WERI-Rb-1 (cell line): ENCODE measurements around the gene CCRL2.
A peak's percentile ranks its signal among the peaks of the same experiment; 100 is the strongest.

Experiments used
- DNase-seq: peaks from one replicate; pipeline ENCODE4 v3.0.0-alpha.2; 2020
- H3K27ac ChIP-seq: fragments of 250-450 bp; sonication (Bioruptor Pico); 2 replicates; pipeline ENCODE4 v1.5.1; 2020; ENCODE audit warnings: mild to moderate bottlenecking, moderate library complexity
- H3K27me3 ChIP-seq: fragments of 250-450 bp; sonication (Bioruptor Pico); 2 replicates; pipeline ENCODE4 v1.5.1; 2021; ENCODE audit warnings: mild to moderate bottlenecking, low read depth, moderate library complexity; ENCODE audit not compliant: insufficient read depth, severe bottlenecking
- H3K36me3 ChIP-seq: fragments of 250-450 bp; sonication (Bioruptor Pico); 2 replicates; pipeline ENCODE4 v1.5.1; 2020; ENCODE audit warnings: mild to moderate bottlenecking, moderate library complexity
- H3K4me3 ChIP-seq: 2 replicates; pipeline ENCODE4 v1.5.1; 2011; ENCODE audit warnings: low read depth, mild to moderate bottlenecking, control low read depth, low read length
- H3K9me3 ChIP-seq: fragments of 250-450 bp; sonication (Bioruptor Pico); 2 replicates; pipeline ENCODE4 v1.5.1; 2021; ENCODE audit warnings: mild to moderate bottlenecking, moderate library complexity; ENCODE audit not compliant: severe bottlenecking
- TF ChIP-seq, protein P1 (sequence below): IDR thresholded peaks from 2 replicates; pipeline ENCODE4 v1.5.1; 2011; ENCODE audit warnings: low read depth, mild to moderate bottlenecking, control low read depth, inconsistent platforms, low read length

The CCRL2 gene

DNA sequence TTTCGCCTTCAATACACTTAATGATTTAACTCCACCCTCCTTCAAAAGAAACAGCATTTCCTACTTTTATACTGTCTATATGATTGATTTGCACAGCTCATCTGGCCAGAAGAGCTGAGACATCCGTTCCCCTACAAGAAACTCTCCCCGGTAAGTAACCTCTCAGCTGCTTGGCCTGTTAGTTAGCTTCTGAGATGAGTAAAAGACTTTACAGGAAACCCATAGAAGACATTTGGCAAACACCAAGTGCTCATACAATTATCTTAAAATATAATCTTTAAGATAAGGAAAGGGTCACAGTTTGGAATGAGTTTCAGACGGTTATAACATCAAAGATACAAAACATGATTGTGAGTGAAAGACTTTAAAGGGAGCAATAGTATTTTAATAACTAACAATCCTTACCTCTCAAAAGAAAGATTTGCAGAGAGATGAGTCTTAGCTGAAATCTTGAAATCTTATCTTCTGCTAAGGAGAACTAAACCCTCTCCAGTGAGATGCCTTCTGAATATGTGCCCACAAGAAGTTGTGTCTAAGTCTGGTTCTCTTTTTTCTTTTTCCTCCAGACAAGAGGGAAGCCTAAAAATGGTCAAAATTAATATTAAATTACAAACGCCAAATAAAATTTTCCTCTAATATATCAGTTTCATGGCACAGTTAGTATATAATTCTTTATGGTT is 36.1 kb upstream of the CCRL2 start, which contains the start of gene CCR5:
CCR5 (plus strand) TSS at position 108 of the 680 bp plus-strand sequence. CDS start 1,957 bp downstream, outside the sequence.
- no peaks in the 10 kb centered on the region for H3K9me3 ChIP-seq
- H3K36me3 ChIP-seq, result no peaks in the 10 kb centered on the region
- no peak within 1 kb of the TSS for H3K27ac ChIP-seq
- TF ChIP-seq, protein P1, sequence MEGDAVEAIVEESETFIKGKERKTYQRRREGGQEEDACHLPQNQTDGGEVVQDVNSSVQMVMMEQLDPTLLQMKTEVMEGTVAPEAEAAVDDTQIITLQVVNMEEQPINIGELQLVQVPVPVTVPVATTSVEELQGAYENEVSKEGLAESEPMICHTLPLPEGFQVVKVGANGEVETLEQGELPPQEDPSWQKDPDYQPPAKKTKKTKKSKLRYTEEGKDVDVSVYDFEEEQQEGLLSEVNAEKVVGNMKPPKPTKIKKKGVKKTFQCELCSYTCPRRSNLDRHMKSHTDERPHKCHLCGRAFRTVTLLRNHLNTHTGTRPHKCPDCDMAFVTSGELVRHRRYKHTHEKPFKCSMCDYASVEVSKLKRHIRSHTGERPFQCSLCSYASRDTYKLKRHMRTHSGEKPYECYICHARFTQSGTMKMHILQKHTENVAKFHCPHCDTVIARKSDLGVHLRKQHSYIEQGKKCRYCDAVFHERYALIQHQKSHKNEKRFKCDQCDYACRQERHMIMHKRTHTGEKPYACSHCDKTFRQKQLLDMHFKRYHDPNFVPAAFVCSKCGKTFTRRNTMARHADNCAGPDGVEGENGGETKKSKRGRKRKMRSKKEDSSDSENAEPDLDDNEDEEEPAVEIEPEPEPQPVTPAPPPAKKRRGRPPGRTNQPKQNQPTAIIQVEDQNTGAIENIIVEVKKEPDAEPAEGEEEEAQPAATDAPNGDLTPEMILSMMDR, result no peak
- no peak within 1 kb of the TSS for H3K4me3 ChIP-seq
- peaks cover 90% of the 10 kb centered on the region for H3K27me3 ChIP-seq
- DNase-seq, result no peak

DNA sequence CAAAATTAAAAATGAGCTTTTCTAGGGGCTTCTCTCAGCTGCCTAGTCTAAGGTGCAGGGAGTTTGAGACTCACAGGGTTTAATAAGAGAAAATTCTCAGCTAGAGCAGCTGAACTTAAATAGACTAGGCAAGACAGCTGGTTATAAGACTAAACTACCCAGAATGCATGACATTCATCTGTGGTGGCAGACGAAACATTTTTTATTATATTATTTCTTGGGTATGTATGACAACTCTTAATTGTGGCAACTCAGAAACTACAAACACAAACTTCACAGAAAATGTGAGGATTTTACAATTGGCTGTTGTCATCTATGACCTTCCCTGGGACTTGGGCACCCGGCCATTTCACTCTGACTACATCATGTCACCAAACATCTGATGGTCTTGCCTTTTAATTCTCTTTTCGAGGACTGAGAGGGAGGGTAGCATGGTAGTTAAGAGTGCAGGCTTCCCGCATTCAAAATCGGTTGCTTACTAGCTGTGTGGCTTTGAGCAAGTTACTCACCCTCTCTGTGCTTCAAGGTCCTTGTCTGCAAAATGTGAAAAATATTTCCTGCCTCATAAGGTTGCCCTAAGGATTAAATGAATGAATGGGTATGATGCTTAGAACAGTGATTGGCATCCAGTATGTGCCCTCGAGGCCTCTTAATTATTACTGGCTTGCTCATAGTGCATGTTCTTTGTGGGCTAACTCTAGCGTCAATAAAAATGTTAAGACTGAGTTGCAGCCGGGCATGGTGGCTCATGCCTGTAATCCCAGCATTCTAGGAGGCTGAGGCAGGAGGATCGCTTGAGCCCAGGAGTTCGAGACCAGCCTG is 35.3 kb upstream of the CCRL2 start:
- no peak for DNase-seq
- H3K9me3 ChIP-seq, result no peaks in the 10 kb centered on the region
- no peaks in the 10 kb centered on the region for H3K36me3 ChIP-seq
- no peak overlapping the region for H3K4me3 ChIP-seq
- H3K27ac ChIP-seq, result no peak overlapping the region
- H3K27me3 ChIP-seq, result peaks cover 90% of the 10 kb centered on the region
- TF ChIP-seq, protein P1, result no peak

DNA sequence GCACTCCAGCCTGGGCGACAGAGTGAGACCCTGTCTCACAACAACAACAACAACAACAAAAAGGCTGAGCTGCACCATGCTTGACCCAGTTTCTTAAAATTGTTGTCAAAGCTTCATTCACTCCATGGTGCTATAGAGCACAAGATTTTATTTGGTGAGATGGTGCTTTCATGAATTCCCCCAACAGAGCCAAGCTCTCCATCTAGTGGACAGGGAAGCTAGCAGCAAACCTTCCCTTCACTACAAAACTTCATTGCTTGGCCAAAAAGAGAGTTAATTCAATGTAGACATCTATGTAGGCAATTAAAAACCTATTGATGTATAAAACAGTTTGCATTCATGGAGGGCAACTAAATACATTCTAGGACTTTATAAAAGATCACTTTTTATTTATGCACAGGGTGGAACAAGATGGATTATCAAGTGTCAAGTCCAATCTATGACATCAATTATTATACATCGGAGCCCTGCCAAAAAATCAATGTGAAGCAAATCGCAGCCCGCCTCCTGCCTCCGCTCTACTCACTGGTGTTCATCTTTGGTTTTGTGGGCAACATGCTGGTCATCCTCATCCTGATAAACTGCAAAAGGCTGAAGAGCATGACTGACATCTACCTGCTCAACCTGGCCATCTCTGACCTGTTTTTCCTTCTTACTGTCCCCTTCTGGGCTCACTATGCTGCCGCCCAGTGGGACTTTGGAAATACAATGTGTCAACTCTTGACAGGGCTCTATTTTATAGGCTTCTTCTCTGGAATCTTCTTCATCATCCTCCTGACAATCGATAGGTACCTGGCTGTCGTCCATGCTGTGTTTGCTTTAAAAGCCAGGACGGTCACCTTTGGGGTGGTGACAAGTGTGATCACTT is 34.3 kb upstream of the CCRL2 start:
- Histone ChIP-seq H3K36me3 (no peaks in the 10 kb centered on the region), H3K27ac (no peak overlapping the region), H3K4me3 (no peak overlapping the region), H3K9me3 (no peaks in the 10 kb centered on the region), H3K27me3 (peaks cover 93% of the 10 kb centered on the region)
- DNase-seq, result no peak
- TF ChIP-seq, protein P1, result peak; percentile 23; the same call in 1 of the 2 replicates

DNA sequence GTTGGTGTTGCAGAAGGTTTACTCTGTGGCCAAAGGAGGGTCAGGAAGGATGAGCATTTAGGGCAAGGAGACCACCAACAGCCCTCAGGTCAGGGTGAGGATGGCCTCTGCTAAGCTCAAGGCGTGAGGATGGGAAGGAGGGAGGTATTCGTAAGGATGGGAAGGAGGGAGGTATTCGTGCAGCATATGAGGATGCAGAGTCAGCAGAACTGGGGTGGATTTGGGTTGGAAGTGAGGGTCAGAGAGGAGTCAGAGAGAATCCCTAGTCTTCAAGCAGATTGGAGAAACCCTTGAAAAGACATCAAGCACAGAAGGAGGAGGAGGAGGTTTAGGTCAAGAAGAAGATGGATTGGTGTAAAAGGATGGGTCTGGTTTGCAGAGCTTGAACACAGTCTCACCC is 32.3 kb upstream of the CCRL2 start:
- TF ChIP-seq, protein P1, result no peak
- Histone ChIP-seq H3K9me3 (no peaks in the 10 kb centered on the region), H3K4me3 (no peak overlapping the region), H3K27me3 (peaks cover 83% of the 10 kb centered on the region), H3K27ac (no peak overlapping the region), H3K36me3 (no peaks in the 10 kb centered on the region)
- no peak for DNase-seq

DNA sequence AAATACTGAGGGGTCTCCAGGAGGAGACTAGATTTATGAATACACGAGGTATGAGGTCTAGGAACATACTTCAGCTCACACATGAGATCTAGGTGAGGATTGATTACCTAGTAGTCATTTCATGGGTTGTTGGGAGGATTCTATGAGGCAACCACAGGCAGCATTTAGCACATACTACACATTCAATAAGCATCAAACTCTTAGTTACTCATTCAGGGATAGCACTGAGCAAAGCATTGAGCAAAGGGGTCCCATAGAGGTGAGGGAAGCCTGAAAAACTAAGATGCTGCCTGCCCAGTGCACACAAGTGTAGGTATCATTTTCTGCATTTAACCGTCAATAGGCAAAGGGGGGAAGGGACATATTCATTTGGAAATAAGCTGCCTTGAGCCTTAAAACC is 31.8 kb upstream of the CCRL2 start:
- no peak for DNase-seq
- Histone ChIP-seq H3K36me3 (no peaks in the 10 kb centered on the region), H3K9me3 (no peaks in the 10 kb centered on the region), H3K27ac (no peak overlapping the region), H3K27me3 (peaks cover 84% of the 10 kb centered on the region), H3K4me3 (no peak overlapping the region)
- TF ChIP-seq, protein P1, result no peak
